GM12874 (cell line): ENCODE data around the gene EPS8L1.

ENCODE experiments used
- CTCF ChIP-seq: IDR thresholded peaks from 2 replicates; pipeline ENCODE4 v1.5.1; 2011; ENCODE audit warnings: low read depth, mild to moderate bottlenecking, control low read depth, low read length, moderate library complexity; ENCODE audit not compliant: insufficient read depth

EPS8L1 gene

DNA sequence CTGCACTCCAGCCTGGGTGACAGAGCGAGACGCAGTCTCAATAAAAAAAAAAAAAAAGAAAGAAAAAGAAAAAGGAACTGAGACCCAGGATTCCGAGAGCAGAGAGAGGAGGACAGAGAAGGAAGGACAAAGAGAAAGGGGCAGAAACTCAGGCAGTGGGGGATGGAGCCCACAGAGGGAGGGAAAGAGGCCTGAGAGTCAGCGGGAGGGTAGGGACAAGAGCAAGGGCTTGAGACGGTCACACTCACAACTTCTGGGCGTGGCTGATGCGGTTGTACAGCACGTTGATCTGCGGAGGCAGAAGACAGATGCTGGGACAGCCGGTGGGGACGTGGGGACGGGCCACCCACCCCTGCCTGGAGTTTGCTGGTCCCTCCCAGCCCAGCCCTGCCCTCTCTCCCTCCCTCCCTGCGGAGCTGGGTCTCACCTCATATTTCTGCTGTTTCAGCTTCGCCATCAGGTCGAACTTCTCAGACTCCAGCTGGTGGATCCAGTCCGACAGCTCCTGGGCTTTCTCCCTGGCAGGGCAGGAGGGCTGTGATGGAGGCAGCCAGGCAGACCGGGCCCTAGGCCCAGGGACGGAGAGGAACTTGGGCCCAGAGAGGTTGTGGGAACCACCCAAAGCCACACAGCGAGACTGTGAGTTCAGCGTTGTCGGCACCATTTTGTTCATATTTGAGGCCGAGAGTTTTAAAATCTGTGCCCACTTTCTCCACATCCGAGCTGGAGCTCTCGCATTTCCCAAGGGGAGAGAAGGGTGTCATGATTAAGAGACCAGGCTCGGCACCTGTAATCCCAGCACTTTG, 58.2 kb downstream of the EPS8L1 start:
- TF ChIP-seq CTCF, result no peak

DNA sequence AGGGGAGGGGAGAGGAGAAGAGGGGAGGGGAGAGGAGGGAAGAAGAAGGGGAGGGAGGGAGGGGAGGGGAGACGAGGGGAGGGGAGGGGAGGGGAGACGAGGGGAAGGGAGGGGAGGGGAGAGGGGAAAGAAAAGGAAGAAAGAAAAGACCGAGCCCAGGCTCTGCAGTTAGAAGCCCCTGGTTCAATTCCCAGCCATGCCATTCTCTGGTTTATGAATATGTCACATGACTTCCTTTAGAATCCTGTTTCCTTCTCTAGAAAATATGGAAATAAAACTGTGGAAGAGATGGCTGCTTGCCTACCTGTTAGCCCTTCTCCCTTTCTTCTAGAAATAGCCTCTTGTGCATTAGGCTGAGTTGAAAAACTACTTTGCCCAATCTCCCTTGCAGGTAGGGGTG, 59.1 kb downstream of the EPS8L1 start:
- no peak for TF ChIP-seq CTCF

GRCh38 chr19:55136399-55137102, 60.9 kb downstream of the EPS8L1 start:
- no peak for TF ChIP-seq CTCF
